Uterus (tissue), 2 donors: ENCODE results near the gene FLT1.

Source experiments
- POLR2A ChIP-seq, 2 donors: fragments of 450-650 bp; IDR thresholded peaks; one replicate each; pipeline ENCODE4 v1.6.1; 2016; ENCODE audit warnings: antibody characterized with exemption in 2 of 2, mild to moderate bottlenecking in 1 of 2, moderate library complexity in 1 of 2
- TF ChIP-seq, protein P1 (sequence below), 4 experiments: fragments of 200-600 bp in 2 of 4; fragments of 450-650 bp in 2 of 4; sonication (generic) in 2 of 4; IDR thresholded peaks; one replicate each; pipeline ENCODE4 v1.5.1; 2016 to 2019; ENCODE audit warnings: antibody characterized with exemption in 4 of 4, mild to moderate bottlenecking in 2 of 4, moderate library complexity in 1 of 4

GRCh38 chr13:28501547-28501946, 6.6 kb upstream of the FLT1 start:
- TF ChIP-seq, protein P1, sequence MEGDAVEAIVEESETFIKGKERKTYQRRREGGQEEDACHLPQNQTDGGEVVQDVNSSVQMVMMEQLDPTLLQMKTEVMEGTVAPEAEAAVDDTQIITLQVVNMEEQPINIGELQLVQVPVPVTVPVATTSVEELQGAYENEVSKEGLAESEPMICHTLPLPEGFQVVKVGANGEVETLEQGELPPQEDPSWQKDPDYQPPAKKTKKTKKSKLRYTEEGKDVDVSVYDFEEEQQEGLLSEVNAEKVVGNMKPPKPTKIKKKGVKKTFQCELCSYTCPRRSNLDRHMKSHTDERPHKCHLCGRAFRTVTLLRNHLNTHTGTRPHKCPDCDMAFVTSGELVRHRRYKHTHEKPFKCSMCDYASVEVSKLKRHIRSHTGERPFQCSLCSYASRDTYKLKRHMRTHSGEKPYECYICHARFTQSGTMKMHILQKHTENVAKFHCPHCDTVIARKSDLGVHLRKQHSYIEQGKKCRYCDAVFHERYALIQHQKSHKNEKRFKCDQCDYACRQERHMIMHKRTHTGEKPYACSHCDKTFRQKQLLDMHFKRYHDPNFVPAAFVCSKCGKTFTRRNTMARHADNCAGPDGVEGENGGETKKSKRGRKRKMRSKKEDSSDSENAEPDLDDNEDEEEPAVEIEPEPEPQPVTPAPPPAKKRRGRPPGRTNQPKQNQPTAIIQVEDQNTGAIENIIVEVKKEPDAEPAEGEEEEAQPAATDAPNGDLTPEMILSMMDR (IDR thresholded peaks at IDR 0.05): no peak
- no peak for TF ChIP-seq POLR2A (IDR thresholded peaks at IDR 0.05)
